Endothelial cell (in vitro differentiated cells): ENCODE results near the gene MAP4. TPM values are rescaled to one million over a fixed set of nuclear protein-coding genes. Genes with fewer than 3 reads are reported as not detected.

Experiments used
- DNase-seq: peaks from one replicate; pipeline ENCODE4 v3.0.0; 2021; ENCODE audit warnings: low spot score
- H3K27ac Mint-ChIP-seq: one replicate; pipeline ENCODE4 v1.8.0; 2021; ENCODE audit warnings: mixed read lengths, inconsistent platforms; ENCODE audit not compliant: unreplicated experiment
- H3K27me3 Mint-ChIP-seq: one replicate; pipeline ENCODE4 v1.8.0; 2021; ENCODE audit warnings: mild to moderate bottlenecking, moderate library complexity, mixed read lengths, inconsistent platforms; ENCODE audit not compliant: unreplicated experiment
- H3K36me3 Mint-ChIP-seq: one replicate; pipeline ENCODE4 v1.8.0; 2021; ENCODE audit warnings: mild to moderate bottlenecking, low read depth, mixed read lengths, inconsistent platforms; ENCODE audit not compliant: unreplicated experiment
- H3K4me1 Mint-ChIP-seq: one replicate; pipeline ENCODE4 v1.8.0; 2021; ENCODE audit warnings: mild to moderate bottlenecking, mixed read lengths, inconsistent platforms; ENCODE audit not compliant: unreplicated experiment
- H3K4me3 Mint-ChIP-seq: one replicate; pipeline ENCODE4 v1.8.0; 2021; ENCODE audit warnings: mild to moderate bottlenecking, mixed read lengths, inconsistent platforms; ENCODE audit not compliant: unreplicated experiment
- H3K9me3 Mint-ChIP-seq: one replicate; pipeline ENCODE4 v1.8.0; 2021; ENCODE audit warnings: mixed read lengths, inconsistent platforms; ENCODE audit not compliant: unreplicated experiment
- total RNA-seq: library from RNA; stranded (reverse); fragmentation: NEBNext Ultra II Directional; extraction: Animal tissue kit (Norgen Biotek cat#: 25700); gene quantifications from one replicate; pipeline ENCODE4 v1.2.1, GENCODE V29; 2021; ENCODE audit not compliant: unreplicated experiment
- TF ChIP-seq, protein P1 (sequence below): fragments of 200-600 bp; sonication (generic); IDR thresholded peaks from one replicate; pipeline ENCODE4 v1.5.0; 2021; ENCODE audit warnings: antibody characterized with exemption; ENCODE audit not compliant: unreplicated experiment

MAP4 gene
- total RNA-seq, 1 donor from 2014 or later: 155 TPM

DNA sequence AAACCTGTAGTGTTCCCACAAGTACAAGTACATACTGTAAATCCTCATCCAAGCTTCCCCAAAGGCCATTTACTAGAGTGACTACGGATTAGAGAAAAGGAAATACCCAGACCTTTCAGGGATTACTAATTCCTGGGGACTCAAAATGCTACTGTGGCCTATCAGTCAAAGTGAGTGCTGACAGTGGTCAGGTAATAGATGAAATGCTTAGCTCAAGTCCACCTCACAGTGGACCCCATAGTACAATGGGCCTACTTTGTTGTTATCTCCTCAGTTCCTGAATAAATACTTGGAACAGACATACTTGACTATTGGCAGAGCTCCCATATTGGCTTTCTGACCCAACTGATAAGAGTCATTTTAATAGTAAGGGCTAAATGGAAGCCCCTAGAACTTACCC is 61.6 kb downstream of the MAP4 start:
- TF ChIP-seq, protein P1, sequence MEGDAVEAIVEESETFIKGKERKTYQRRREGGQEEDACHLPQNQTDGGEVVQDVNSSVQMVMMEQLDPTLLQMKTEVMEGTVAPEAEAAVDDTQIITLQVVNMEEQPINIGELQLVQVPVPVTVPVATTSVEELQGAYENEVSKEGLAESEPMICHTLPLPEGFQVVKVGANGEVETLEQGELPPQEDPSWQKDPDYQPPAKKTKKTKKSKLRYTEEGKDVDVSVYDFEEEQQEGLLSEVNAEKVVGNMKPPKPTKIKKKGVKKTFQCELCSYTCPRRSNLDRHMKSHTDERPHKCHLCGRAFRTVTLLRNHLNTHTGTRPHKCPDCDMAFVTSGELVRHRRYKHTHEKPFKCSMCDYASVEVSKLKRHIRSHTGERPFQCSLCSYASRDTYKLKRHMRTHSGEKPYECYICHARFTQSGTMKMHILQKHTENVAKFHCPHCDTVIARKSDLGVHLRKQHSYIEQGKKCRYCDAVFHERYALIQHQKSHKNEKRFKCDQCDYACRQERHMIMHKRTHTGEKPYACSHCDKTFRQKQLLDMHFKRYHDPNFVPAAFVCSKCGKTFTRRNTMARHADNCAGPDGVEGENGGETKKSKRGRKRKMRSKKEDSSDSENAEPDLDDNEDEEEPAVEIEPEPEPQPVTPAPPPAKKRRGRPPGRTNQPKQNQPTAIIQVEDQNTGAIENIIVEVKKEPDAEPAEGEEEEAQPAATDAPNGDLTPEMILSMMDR: no peak
- H3K9me3 Mint-ChIP-seq: no peaks in the 10 kb centered on the region
- DNase-seq: no peak
- no peaks in the 10 kb centered on the region for H3K27me3 Mint-ChIP-seq
- H3K4me3 Mint-ChIP-seq: no peak overlapping the region
- H3K27ac Mint-ChIP-seq: peak overlapping the region; percentile 43
- H3K36me3 Mint-ChIP-seq: peaks cover 4% of the 10 kb centered on the region
- peaks cover 7% of the 10 kb centered on the region for H3K4me1 Mint-ChIP-seq

DNA sequence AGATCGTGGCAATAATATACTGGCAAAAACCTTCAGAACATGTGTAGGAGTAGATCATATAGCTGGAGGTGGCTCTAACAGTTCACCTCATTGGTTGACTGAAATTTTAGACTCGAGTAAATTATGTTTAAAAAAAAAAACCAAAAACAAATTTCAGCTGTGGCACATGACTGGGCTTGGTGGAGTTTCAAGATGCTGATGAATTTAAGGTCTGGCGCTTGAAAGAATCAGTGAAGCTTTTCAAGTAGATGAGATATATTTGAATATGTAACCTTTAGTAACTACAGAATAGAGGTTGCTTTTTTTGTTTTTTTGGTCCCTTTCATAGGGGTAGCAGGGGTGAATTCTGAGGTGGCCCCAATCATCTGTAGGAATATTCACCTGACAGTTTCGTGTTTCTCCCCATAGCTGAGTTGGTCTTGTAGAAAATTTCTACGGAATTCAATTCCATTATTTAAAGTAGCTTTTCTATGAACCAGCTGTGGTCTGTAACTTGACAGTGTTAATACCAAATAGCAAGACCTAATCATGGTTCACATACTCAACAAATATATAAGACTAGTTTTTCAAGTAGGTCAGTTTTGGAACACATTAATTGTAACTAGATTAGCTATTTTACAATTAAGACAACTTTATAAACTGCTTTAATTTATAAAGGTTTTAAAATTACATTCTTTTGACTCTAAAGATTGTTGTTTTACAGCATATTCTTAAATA is 65.6 kb downstream of the MAP4 start:
- DNase-seq: no peak

DNA sequence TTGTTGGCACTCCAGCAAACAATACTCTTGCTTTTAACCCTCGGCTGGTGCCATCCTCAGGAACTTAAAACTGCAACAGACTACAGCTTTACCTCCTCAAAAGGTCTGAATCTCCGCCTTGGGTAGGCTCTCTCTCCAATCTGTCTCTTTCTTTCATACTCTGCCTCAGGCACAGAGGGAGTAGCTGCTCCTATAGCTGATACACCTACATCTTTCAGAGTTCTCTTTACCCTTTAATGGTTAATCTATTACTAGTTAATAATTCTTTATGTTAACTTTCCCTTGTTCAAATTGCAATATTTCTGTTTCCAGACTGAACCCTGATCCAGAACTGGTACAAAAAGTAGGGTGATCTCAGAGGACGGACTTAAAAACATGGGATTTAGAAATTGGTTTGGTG is 66.2 kb downstream of the MAP4 start:
- Mint-ChIP-seq H3K4me3 (no peak overlapping the region), H3K4me1 (peaks cover 9% of the 10 kb centered on the region), H3K9me3 (no peaks in the 10 kb centered on the region), H3K36me3 (peaks cover 4% of the 10 kb centered on the region), H3K27ac (no peak overlapping the region), H3K27me3 (no peaks in the 10 kb centered on the region)
- no peak for DNase-seq
- TF ChIP-seq, protein P1: no peak

More for the DNA sequence above, 65.6 kb downstream of the MAP4 start:
- Mint-ChIP-seq H3K36me3 (peaks cover 4% of the 10 kb centered on the region), H3K4me3 (no peak overlapping the region), H3K4me1 (peaks cover 9% of the 10 kb centered on the region), H3K27ac (no peak overlapping the region), H3K27me3 (no peaks in the 10 kb centered on the region), H3K9me3 (no peaks in the 10 kb centered on the region)
- TF ChIP-seq, protein P1: no peak

DNA sequence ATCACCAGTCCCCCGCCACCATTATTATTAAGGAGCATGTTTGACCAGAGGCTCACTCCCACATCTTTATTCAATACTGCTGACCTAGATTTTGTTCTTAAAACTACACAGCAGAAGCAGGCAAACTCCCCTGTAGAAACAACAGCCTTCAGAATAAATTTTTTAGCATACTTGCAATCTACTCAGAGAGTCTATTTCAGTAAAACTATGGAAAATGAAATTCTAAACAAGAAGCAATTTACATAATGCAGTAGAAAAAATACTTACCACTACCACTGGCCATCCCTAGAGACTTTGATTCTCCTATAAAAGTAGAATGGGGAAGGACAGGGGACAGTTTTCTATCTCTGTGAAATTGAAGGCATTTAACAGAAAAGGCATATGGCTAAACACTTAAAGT is 76.0 kb downstream of the MAP4 start:
- no peak for DNase-seq
- TF ChIP-seq, protein P1: no peak
- Mint-ChIP-seq H3K27me3 (peaks cover 1% of the 10 kb centered on the region), H3K4me3 (no peak overlapping the region), H3K4me1 (no peaks in the 10 kb centered on the region), H3K9me3 (no peaks in the 10 kb centered on the region), H3K27ac (no peak overlapping the region), H3K36me3 (no peaks in the 10 kb centered on the region)

DNA sequence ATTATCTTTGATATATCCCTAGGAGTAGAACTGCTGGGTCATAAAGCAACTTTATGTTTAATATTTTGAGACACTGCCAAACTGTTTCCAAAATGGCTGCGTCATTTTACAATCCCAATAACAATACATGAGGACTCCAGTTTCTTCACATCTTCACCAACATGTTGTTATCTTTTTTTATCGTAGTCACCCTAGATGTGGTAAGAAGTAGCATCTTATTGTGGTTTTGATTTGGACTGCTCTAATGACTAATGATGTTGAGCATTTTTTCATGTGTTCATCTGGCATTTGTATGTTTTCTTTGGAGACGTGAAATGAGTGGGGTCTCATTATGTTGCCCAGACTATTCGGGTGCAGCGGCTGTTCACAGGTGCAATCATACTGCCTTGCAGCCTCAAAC is 83.8 kb downstream of the MAP4 start:
- H3K36me3 Mint-ChIP-seq: no peaks in the 10 kb centered on the region
- H3K27ac Mint-ChIP-seq: no peak overlapping the region
- H3K9me3 Mint-ChIP-seq: no peaks in the 10 kb centered on the region
- no peaks in the 10 kb centered on the region for H3K4me1 Mint-ChIP-seq
- DNase-seq: no peak
- H3K4me3 Mint-ChIP-seq: no peak overlapping the region
- H3K27me3 Mint-ChIP-seq: no peaks in the 10 kb centered on the region
- TF ChIP-seq, protein P1: no peak
